Epithelial cell of alveolus of lung (primary cell): ENCODE results near the gene FBXO5. TPM values are rescaled to one million over a fixed set of nuclear protein-coding genes. Genes with fewer than 3 reads are reported as not detected.

Source experiments
- total RNA-seq: library from RNA; depleted of rRNA; stranded (reverse); fragments of >200 nt; gene quantifications from 2 replicates; pipeline ENCODE4 v1.2.1, GENCODE V29; 2015

FBXO5 gene, protein sequence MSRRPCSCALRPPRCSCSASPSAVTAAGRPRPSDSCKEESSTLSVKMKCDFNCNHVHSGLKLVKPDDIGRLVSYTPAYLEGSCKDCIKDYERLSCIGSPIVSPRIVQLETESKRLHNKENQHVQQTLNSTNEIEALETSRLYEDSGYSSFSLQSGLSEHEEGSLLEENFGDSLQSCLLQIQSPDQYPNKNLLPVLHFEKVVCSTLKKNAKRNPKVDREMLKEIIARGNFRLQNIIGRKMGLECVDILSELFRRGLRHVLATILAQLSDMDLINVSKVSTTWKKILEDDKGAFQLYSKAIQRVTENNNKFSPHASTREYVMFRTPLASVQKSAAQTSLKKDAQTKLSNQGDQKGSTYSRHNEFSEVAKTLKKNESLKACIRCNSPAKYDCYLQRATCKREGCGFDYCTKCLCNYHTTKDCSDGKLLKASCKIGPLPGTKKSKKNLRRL
- 11.7 and 21.2 TPM in 2 replicates for total RNA-seq

DNA sequence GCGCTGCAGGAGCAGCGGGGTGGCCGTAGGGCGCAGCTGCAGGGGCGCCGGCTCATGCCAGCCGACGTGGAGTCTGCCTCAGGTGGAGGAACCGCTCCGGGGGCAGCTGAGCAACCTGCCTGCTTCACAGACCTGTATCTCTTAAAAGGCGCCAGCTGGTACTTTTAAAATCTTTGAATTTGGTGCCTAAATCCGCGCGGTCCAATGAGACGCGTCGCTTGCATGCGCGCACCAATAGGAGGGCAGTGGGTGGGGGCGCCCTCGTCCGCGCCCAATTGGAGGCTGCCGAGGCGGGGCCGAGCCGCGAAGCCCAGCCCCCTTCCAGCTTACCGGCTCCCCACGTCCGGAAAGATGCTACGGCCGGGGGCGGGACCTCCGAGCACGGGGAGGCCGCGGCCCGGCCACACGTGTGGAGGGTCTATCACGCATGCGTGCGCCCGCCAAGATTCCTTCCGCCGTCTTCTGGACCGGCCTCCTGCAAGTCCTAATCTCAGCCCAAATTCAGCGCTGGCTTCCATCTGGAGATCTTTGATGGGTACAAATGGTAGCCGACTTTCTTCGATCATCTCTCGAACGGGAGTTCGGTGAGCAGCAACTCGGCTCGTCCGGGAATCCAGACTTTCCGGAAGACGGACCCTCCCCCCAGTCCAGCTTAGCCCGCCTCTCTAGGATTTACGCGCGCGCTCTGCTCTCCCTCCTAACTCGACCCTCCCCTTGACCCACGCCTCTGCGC is at the start of gene FBXO5:
TSS of gene FBXO5 (minus strand) at position 138 of the 733 bp plus-strand sequence. CDS start at position 56, 82 bp downstream.

DNA sequence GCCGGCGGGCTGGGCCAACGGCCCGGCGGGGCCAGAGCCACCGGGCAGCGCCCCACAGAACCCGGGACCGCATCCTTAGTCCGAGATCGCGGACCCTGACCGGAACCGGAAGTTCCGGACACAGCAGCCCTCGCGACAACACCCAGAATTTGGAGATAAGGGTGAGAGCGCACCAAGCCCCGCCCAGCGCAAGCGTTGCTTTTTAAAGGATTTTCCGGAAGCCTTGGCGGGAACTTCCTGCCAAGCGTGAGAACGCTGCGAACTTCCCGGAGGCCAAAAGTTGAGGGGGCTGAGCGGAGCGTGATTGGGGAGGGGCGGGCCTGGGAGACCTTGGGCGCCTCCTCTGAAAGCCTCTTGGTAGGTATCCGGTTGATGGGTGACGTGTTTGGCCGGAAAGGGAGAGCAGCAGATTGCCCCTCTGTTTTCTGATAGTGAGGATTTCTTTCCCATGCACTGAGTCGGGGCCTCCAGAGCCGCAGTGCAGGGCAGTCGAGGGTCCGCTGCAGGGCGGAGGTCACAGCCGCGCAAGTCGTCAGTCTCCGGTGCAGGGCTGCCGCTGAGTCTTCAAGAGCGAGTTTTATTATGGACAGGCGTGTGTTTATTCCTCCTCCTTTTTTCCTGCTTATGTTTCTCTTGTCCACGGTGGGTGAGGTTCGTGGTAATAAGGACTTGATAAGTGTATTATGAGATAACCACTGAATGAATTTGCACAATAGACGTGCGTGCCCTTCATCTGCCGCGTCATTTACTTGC is 19.9 kb upstream of the FBXO5 start, which contains the start of gene MTRF1L:
TSS of gene MTRF1L (minus strand) at position 97 of the 753 bp plus-strand sequence. CDS start at position 73, 24 bp downstream.

Other genes with a start within 250 kb of the FBXO5 start
- gene VIP, start 232.2 kb downstream of the FBXO5 start, total RNA-seq, result not detected in 2 replicates
- 14.9 and 16.9 TPM in 2 replicates for gene MTRF1L, start 19.7 kb upstream of the FBXO5 start, total RNA-seq
- 12.4 and 14.4 TPM in 2 replicates for gene RGS17, start 148.2 kb upstream of the FBXO5 start, total RNA-seq